Mesothelial cell of epicardium (in vitro differentiated cells): Measurements from ENCODE around the gene VWCE. TPM values are rescaled to one million over a fixed set of nuclear protein-coding genes. Genes with fewer than 3 reads are reported as not detected.

ENCODE experiments used
- DNase-seq, 2 experiments: peaks; one replicate each; pipeline ENCODE4 v3.0.0; 2021; ENCODE audit warnings: low spot score in 2 of 2; ENCODE audit not compliant: unreplicated experiment in 2 of 2
- H3K27ac Mint-ChIP-seq: 2 replicates; pipeline ENCODE4 v1.8.0; 2021; ENCODE audit warnings: mixed read lengths
- H3K27me3 Mint-ChIP-seq: 2 replicates; pipeline ENCODE4 v1.8.0; 2021; ENCODE audit warnings: low read depth, mixed read lengths
- H3K36me3 Mint-ChIP-seq: 2 replicates; pipeline ENCODE4 v1.8.0; 2021; ENCODE audit warnings: mixed read lengths
- H3K4me1 Mint-ChIP-seq: 2 replicates; pipeline ENCODE4 v1.8.0; 2021; ENCODE audit warnings: mixed read lengths
- H3K4me3 Mint-ChIP-seq: 2 replicates; pipeline ENCODE4 v1.8.0; 2021; ENCODE audit warnings: mild to moderate bottlenecking, moderate library complexity, mixed read lengths
- H3K9me3 Mint-ChIP-seq: 2 replicates; pipeline ENCODE4 v1.8.0; 2021; ENCODE audit warnings: mixed read lengths
- CTCF ChIP-seq: fragments of 200-600 bp; sonication (generic); IDR thresholded peaks from one replicate; pipeline ENCODE4 v1.5.0; 2021; ENCODE audit warnings: antibody characterized with exemption; ENCODE audit not compliant: unreplicated experiment
- total RNA-seq: library from RNA; stranded (reverse); gene quantifications from 3 replicates; pipeline ENCODE4 v1.2.1, GENCODE V29; 2021

Gene VWCE
- total RNA-seq, 1 donor from 2014 or later: 8.7 TPM

- no peaks in the 10 kb centered on the region for H3K9me3 Mint-ChIP-seq
- H3K27me3 Mint-ChIP-seq: peaks cover 9% of the 10 kb centered on the region
- no peak overlapping the region for H3K4me3 Mint-ChIP-seq
- no peak for DNase-seq
- no peak for TF ChIP-seq CTCF
- peaks cover 10% of the 10 kb centered on the region for H3K4me1 Mint-ChIP-seq
- H3K27ac Mint-ChIP-seq: peak overlapping the region; percentile 15
- H3K36me3 Mint-ChIP-seq: no peaks in the 10 kb centered on the region
Measured at GRCh38 chr11:61278001-61278470, 17.1 kb downstream of the VWCE start.

DNA sequence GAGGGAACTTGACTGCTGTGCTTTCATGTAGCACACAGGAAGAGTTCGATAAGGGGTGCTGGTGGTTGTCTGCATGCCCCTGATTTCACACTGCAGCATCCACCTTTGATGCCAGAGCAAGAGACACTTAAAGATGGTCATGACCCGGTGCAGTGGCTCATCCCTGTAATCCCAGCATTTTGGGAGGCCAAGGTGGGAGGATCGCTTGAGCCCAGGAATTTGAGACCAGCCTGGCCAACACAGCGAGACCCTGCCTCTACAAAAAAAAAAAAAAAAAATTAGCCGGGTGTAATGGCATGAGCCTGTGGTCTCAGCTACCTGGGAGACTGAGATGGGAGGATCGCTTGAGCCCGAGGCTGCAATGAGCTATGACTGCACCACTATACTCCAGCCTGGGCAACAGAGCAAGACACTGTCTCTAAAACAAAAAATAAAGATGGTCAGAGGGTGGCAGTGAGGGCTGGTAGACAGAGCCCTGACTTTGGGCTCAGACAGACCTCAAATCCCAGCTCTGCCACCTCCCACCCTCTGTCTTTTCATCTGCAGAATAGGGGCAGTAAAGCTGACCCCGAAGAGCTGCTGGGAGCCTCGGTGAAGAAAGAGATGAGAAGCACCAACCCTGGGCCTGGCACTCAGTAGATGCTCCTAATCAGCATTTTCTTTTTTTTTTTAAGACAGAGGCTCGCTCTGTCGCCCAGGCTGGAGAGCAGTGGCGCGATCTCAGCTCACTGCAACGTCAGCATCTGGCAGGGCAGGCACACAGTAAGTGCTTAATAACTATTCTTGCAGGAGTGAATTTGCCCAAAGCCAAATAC is 17.7 kb downstream of the VWCE start:
- Mint-ChIP-seq H3K36me3 (no peaks in the 10 kb centered on the region), H3K27me3 (peaks cover 6% of the 10 kb centered on the region), H3K27ac (no peak overlapping the region), H3K4me3 (no peak overlapping the region), H3K9me3 (no peaks in the 10 kb centered on the region), H3K4me1 (peaks cover 10% of the 10 kb centered on the region)
- no peak for DNase-seq
- TF ChIP-seq CTCF: no peak

DNA sequence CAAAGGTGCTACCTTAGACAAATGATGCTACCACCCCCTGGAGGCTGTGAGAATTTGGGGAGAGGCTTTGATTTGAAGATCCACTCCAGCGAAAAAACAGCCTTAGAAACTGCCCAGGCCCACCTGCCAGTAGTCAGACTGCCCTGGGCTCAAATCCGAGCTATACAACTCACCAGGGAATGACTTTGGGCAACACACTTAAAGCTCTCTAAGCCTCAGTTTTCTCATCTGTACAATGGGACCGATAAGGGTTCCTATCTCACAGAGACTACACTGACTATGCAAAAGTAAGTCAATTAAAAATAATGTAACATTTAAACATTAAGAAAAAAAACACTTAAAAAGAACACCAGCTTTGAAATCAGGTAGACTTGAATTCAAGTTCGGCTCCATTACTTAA is 19.9 kb downstream of the VWCE start:
- no peak overlapping the region for H3K27ac Mint-ChIP-seq
- no peaks in the 10 kb centered on the region for H3K27me3 Mint-ChIP-seq
- no peak for TF ChIP-seq CTCF
- no peaks in the 10 kb centered on the region for H3K9me3 Mint-ChIP-seq
- no peak overlapping the region for H3K4me3 Mint-ChIP-seq
- no peak for DNase-seq
- H3K36me3 Mint-ChIP-seq: no peaks in the 10 kb centered on the region
- peaks cover 8% of the 10 kb centered on the region for H3K4me1 Mint-ChIP-seq

GRCh38 chr11:61274084-61274483 is 21.0 kb downstream of the VWCE start:
- DNase-seq: no peak
- Mint-ChIP-seq H3K4me1 (peaks cover 8% of the 10 kb centered on the region), H3K9me3 (no peaks in the 10 kb centered on the region), H3K4me3 (no peak overlapping the region), H3K27ac (no peak overlapping the region), H3K27me3 (no peaks in the 10 kb centered on the region), H3K36me3 (no peaks in the 10 kb centered on the region)
- TF ChIP-seq CTCF: no peak

GRCh38 chr11:61273178-61274078 is 21.7 kb downstream of the VWCE start:
- no peaks in the 10 kb centered on the region for H3K27me3 Mint-ChIP-seq
- no peak for DNase-seq
- H3K9me3 Mint-ChIP-seq: no peaks in the 10 kb centered on the region
- TF ChIP-seq CTCF: no peak
- H3K4me3 Mint-ChIP-seq: no peak overlapping the region
- no peaks in the 10 kb centered on the region for H3K36me3 Mint-ChIP-seq
- no peak overlapping the region for H3K27ac Mint-ChIP-seq
- peaks cover 7% of the 10 kb centered on the region for H3K4me1 Mint-ChIP-seq
